Measurements from ENCODE around the gene LYPD8. TPM values are rescaled to one million over a fixed set of nuclear protein-coding genes. Genes with fewer than 3 reads are reported as not detected.

LYPD8 gene
- total and polyA plus RNA-seq, 2 experiments from 2014 or later: not detected

DNA sequence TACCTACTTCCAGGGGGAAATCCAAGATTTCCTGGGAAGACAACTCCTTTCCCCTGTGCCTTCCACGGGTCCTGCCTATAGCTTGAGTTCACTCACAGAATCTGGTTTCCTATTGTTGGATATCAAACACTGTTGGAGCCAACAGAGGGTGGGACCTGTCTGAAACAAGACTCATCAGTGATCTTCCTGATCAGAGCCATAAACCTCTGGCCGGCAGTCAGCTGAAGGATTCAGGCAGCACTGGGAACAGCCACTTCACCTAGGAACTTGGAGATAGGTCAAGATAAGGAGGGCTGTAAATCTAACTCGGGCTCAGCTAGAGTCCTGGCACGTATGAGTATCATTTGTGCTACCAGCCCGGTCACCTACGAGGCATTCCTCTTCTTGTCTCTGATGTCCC lies 46.9 kb upstream of the LYPD8 start:
- Mint-ChIP-seq H3K27ac (no peak overlapping the region), H3K9me3 (peaks cover 81% of the 10 kb centered on the region), H3K36me3 (ENCODE audit: low read depth) (peaks cover 12% of the 10 kb centered on the region; the same call in 2 of the 3 replicates)

More for the DNA sequence above, 46.9 kb upstream of the LYPD8 start:
- Histone ChIP-seq H3K27ac (ENCODE audit: low read depth) (no peak overlapping the region), H3K36me3 (ENCODE audit: insufficient read depth) (0 out of 2 replicates have a peak, but pooled peaks cover 3% of the 10 kb centered on the region), H3K79me2 (replicated peaks; ENCODE audit: insufficient read depth) (no peaks in the 10 kb centered on the region), H3K4me1 (ENCODE audit: insufficient read depth) (no peaks in the 10 kb centered on the region), H3K4me3 (no peak overlapping the region), H3K4me2 (no peak overlapping the region), H2AFZ (no peak overlapping the region), H3F3A (replicated peaks; ENCODE audit: low read depth) (no peaks in the 10 kb centered on the region), H4K20me1 (replicated peaks; ENCODE audit: insufficient read depth) (no peaks in the 10 kb centered on the region), H3K27me3 (ENCODE audit: insufficient read depth) (no peaks in the 10 kb centered on the region), H3K9me2 (ENCODE audit: insufficient read depth) (no peaks in the 10 kb centered on the region)
- ATAC-seq (no peak), DNase-seq (ENCODE audit: low spot score) (no peak)
- H3K4me1 Mint-ChIP-seq: no peaks in the 10 kb centered on the region
- H3K4me3 Mint-ChIP-seq: no peak overlapping the region
- H3K27me3 Mint-ChIP-seq (ENCODE audit: insufficient read depth, low read depth, poor library complexity): peaks cover 16% of the 10 kb centered on the region
- TF ChIP-seq POLR2AphosphoS5 (IDR thresholded peaks at IDR 0.05; ENCODE audit: low read depth) (no peak), ZNF114 (CRISPR knock-in tag; IDR thresholded peaks at IDR 0.05) (no peak), ZNF331 (CRISPR knock-in tag; IDR thresholded peaks at IDR 0.05; ENCODE audit: low read depth) (no peak), CREB1 (CRISPR knock-in tag; IDR thresholded peaks at IDR 0.05; ENCODE audit: low read depth) (no peak), NANOG (IDR thresholded peaks at IDR 0.05; ENCODE audit: borderline replicate concordance) (no peak), EZH2phosphoT487 (IDR thresholded peaks at IDR 0.05; ENCODE audit: unreplicated experiment) (no peak)
- TF ChIP-seq, protein P1, sequence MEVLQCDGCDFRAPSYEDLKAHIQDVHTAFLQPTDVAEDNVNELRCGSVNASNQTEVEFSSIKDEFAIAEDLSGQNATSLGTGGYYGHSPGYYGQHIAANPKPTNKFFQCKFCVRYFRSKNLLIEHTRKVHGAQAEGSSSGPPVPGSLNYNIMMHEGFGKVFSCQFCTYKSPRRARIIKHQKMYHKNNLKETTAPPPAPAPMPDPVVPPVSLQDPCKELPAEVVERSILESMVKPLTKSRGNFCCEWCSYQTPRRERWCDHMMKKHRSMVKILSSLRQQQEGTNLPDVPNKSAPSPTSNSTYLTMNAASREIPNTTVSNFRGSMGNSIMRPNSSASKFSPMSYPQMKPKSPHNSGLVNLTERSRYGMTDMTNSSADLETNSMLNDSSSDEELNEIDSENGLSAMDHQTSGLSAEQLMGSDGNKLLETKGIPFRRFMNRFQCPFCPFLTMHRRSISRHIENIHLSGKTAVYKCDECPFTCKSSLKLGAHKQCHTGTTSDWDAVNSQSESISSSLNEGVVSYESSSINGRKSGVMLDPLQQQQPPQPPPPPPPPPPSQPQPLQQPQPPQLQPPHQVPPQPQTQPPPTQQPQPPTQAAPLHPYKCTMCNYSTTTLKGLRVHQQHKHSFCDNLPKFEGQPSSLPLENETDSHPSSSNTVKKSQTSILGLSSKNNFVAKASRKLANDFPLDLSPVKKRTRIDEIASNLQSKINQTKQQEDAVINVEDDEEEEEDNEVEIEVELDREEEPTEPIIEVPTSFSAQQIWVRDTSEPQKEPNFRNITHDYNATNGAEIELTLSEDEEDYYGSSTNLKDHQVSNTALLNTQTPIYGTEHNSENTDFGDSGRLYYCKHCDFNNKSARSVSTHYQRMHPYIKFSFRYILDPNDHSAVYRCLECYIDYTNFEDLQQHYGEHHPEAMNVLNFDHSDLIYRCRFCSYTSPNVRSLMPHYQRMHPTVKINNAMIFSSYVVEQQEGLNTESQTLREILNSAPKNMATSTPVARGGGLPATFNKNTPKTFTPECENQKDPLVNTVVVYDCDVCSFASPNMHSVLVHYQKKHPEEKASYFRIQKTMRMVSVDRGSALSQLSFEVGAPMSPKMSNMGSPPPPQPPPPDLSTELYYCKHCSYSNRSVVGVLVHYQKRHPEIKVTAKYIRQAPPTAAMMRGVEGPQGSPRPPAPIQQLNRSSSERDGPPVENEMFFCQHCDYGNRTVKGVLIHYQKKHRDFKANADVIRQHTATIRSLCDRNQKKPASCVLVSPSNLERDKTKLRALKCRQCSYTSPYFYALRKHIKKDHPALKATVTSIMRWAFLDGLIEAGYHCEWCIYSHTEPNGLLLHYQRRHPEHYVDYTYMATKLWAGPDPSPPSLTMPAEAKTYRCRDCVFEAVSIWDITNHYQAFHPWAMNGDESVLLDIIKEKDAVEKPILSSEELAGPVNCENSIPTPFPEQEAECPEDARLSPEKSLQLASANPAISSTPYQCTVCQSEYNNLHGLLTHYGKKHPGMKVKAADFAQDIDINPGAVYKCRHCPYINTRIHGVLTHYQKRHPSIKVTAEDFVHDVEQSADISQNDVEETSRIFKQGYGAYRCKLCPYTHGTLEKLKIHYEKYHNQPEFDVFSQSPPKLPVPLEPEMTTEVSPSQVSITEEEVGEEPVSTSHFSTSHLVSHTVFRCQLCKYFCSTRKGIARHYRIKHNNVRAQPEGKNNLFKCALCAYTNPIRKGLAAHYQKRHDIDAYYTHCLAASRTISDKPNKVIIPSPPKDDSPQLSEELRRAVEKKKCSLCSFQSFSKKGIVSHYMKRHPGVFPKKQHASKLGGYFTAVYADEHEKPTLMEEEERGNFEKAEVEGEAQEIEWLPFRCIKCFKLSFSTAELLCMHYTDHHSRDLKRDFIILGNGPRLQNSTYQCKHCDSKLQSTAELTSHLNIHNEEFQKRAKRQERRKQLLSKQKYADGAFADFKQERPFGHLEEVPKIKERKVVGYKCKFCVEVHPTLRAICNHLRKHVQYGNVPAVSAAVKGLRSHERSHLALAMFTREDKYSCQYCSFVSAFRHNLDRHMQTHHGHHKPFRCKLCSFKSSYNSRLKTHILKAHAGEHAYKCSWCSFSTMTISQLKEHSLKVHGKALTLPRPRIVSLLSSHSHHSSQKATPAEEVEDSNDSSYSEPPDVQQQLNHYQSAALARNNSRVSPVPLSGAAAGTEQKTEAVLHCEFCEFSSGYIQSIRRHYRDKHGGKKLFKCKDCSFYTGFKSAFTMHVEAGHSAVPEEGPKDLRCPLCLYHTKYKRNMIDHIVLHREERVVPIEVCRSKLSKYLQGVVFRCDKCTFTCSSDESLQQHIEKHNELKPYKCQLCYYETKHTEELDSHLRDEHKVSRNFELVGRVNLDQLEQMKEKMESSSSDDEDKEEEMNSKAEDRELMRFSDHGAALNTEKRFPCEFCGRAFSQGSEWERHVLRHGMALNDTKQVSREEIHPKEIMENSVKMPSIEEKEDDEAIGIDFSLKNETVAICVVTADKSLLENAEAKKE (CRISPR knock-in tag; IDR thresholded peaks at IDR 0.05): no peak
- TF ChIP-seq, protein P2, sequence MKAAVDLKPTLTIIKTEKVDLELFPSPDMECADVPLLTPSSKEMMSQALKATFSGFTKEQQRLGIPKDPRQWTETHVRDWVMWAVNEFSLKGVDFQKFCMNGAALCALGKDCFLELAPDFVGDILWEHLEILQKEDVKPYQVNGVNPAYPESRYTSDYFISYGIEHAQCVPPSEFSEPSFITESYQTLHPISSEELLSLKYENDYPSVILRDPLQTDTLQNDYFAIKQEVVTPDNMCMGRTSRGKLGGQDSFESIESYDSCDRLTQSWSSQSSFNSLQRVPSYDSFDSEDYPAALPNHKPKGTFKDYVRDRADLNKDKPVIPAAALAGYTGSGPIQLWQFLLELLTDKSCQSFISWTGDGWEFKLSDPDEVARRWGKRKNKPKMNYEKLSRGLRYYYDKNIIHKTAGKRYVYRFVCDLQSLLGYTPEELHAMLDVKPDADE (IDR thresholded peaks at IDR 0.05): no peak
- TF ChIP-seq, protein P3, sequence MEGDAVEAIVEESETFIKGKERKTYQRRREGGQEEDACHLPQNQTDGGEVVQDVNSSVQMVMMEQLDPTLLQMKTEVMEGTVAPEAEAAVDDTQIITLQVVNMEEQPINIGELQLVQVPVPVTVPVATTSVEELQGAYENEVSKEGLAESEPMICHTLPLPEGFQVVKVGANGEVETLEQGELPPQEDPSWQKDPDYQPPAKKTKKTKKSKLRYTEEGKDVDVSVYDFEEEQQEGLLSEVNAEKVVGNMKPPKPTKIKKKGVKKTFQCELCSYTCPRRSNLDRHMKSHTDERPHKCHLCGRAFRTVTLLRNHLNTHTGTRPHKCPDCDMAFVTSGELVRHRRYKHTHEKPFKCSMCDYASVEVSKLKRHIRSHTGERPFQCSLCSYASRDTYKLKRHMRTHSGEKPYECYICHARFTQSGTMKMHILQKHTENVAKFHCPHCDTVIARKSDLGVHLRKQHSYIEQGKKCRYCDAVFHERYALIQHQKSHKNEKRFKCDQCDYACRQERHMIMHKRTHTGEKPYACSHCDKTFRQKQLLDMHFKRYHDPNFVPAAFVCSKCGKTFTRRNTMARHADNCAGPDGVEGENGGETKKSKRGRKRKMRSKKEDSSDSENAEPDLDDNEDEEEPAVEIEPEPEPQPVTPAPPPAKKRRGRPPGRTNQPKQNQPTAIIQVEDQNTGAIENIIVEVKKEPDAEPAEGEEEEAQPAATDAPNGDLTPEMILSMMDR (conservative IDR thresholded peaks at IDR 0.05; ENCODE audit: low read depth in 2 of 2): no peak
- TF ChIP-seq, protein P4, sequence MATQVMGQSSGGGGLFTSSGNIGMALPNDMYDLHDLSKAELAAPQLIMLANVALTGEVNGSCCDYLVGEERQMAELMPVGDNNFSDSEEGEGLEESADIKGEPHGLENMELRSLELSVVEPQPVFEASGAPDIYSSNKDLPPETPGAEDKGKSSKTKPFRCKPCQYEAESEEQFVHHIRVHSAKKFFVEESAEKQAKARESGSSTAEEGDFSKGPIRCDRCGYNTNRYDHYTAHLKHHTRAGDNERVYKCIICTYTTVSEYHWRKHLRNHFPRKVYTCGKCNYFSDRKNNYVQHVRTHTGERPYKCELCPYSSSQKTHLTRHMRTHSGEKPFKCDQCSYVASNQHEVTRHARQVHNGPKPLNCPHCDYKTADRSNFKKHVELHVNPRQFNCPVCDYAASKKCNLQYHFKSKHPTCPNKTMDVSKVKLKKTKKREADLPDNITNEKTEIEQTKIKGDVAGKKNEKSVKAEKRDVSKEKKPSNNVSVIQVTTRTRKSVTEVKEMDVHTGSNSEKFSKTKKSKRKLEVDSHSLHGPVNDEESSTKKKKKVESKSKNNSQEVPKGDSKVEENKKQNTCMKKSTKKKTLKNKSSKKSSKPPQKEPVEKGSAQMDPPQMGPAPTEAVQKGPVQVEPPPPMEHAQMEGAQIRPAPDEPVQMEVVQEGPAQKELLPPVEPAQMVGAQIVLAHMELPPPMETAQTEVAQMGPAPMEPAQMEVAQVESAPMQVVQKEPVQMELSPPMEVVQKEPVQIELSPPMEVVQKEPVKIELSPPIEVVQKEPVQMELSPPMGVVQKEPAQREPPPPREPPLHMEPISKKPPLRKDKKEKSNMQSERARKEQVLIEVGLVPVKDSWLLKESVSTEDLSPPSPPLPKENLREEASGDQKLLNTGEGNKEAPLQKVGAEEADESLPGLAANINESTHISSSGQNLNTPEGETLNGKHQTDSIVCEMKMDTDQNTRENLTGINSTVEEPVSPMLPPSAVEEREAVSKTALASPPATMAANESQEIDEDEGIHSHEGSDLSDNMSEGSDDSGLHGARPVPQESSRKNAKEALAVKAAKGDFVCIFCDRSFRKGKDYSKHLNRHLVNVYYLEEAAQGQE (IDR thresholded peaks at IDR 0.05; ENCODE audit: unreplicated experiment): no peak
